Loucy (cell line): ENCODE results near the gene KCNMA1.
"Not testable (repeated sequence)": the region's sequence is repeated elsewhere in the genome, so short reads cannot be mapped to it uniquely, and the experiment has no call there.

Experiments used
- CTCF ChIP-seq: fragments of 200-600 bp; sonication (generic); conservative IDR thresholded peaks from 2 replicates; pipeline ENCODE4 v1.5.1; 2014; ENCODE audit warnings: mild to moderate bottlenecking, antibody characterized with exemption, low read length
- EZH2phosphoT487 ChIP-seq: fragments of 200-600 bp; IDR thresholded peaks from 2 replicates; pipeline ENCODE4 v1.6.1; 2018; ENCODE audit warnings: antibody characterized with exemption, mild to moderate bottlenecking, moderate library complexity, borderline replicate concordance

GRCh38 chr10:77659046-77659670 is 21.6 kb upstream of the KCNMA1 start:
- not testable (repeated sequence) for TF ChIP-seq CTCF, EZH2phosphoT487
